ENCODE data around the gene PPP3R2.

Gene PPP3R2, protein sequence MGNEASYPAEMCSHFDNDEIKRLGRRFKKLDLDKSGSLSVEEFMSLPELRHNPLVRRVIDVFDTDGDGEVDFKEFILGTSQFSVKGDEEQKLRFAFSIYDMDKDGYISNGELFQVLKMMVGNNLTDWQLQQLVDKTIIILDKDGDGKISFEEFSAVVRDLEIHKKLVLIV

DNA sequence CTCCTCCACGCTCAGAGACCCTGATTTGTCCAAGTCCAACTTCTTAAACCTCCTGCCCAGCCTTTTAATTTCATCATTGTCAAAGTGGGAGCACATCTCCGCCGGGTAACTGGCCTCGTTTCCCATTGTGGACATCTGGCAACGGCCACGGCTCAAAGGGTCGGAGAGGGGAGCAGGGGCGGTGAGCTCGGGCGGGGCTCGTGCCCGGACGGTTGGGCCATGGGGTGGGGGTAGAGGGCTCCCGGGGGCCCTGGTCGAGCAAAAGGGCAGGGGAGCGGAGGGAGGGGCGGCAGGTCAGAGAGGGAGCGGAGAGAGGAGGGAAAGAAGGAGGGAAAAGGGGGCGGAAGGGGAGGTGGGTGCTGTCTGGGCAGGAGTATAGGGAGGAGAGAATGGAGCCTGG, at the start of gene PPP3R2:
Gene PPP3R2 (minus strand): TSS at position 174 of the 400 bp plus-strand sequence. CDS start 48 bp downstream, at position 126.
- TF ChIP-seq, protein P1, sequence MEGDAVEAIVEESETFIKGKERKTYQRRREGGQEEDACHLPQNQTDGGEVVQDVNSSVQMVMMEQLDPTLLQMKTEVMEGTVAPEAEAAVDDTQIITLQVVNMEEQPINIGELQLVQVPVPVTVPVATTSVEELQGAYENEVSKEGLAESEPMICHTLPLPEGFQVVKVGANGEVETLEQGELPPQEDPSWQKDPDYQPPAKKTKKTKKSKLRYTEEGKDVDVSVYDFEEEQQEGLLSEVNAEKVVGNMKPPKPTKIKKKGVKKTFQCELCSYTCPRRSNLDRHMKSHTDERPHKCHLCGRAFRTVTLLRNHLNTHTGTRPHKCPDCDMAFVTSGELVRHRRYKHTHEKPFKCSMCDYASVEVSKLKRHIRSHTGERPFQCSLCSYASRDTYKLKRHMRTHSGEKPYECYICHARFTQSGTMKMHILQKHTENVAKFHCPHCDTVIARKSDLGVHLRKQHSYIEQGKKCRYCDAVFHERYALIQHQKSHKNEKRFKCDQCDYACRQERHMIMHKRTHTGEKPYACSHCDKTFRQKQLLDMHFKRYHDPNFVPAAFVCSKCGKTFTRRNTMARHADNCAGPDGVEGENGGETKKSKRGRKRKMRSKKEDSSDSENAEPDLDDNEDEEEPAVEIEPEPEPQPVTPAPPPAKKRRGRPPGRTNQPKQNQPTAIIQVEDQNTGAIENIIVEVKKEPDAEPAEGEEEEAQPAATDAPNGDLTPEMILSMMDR (IDR thresholded peaks at IDR 0.05; ENCODE audit: low read depth, low read length, missing control alignments) = no peak
- Histone ChIP-seq H3K27ac (no peak within 1 kb of the TSS), H3K36me3 (replicated peaks) (no peaks in the 10 kb centered on the region), H3K27me3 (replicated peaks) (no peaks in the 10 kb centered on the region), H3K4me3 (ENCODE audit: low read depth, low read length) (no peak within 1 kb of the TSS)
- in situ Hi-C loops (cut with HindIII; ENCODE audit: low pct_ligation_motif_present, low sequenced_read_pairs) = no loop called here
- DNase-seq = no peak

DNA sequence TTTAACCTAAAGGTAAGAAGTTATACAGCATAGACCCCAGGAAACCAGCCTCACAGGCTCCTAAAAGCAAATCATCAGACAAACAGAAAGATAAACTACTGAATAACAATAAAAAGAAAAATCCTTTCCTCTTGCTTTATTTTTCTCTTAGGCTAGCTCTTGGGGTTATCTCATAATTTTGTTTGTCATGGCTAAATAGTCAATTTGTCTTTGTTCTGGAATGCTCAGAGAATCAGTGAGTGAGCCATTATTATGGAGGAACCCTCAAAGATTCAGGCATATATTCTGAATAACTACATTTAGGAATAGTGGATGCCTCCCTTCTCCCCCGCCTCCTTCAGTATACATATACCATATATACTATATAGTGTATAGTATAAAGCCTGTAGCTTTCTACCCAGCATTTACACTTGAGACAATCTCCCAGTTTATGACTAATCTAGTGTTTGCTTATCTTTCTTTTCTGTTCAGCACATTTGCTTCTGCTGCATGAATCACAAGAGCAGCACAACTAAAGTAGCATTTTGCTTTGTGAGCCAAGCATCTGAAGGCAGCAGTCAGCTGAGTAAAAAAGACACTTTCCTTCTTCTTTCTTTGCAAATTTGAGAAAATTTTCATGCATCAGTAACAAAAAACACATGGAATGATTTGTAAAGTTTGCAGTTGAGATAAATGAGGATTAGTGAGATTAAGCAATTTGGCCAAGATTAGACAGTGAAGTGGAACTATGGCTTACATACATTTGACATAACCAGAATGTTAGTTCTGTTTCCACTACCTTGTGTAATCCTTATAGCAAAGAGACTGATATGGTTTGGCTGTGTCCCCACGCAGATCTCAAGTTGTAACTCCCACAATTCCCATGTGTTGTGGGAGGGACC, 45.3 kb upstream of the PPP3R2 start:
- Histone ChIP-seq H3K27me3 (replicated peaks) (no peaks in the 10 kb centered on the region), H3K27ac (no peak overlapping the region), H3K4me3 (ENCODE audit: low read depth, low read length) (no peak overlapping the region), H3K36me3 (replicated peaks) (no peaks in the 10 kb centered on the region)
- peak; percentile 13 for DNase-seq
- in situ Hi-C loops (cut with HindIII; ENCODE audit: low pct_ligation_motif_present, low sequenced_read_pairs) = no loop called here
- TF ChIP-seq, protein P1 (IDR thresholded peaks at IDR 0.05; ENCODE audit: low read depth, low read length, missing control alignments) = no peak

DNA sequence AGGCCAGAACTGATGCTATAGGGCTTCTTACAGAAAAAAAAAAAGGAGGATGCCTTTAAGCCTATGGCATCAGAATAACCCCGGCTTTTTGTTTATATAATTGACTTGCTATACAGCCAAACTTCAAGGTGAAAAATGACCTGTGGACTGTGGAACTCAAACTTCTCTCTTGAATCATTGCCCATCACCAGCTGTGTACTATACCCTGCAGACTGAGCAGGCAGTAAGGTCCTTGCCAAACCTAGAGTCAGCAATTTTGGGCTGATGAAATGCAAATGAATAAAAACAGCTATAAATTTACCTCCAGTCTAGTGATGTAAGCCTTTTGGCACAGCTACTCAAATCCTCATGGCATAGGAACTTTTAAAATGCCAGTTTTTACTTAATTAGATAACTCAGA, 44.5 kb upstream of the PPP3R2 start:
- DNase-seq = no peak
- H3K36me3 ChIP-seq (replicated peaks) = no peaks in the 10 kb centered on the region

DNA sequence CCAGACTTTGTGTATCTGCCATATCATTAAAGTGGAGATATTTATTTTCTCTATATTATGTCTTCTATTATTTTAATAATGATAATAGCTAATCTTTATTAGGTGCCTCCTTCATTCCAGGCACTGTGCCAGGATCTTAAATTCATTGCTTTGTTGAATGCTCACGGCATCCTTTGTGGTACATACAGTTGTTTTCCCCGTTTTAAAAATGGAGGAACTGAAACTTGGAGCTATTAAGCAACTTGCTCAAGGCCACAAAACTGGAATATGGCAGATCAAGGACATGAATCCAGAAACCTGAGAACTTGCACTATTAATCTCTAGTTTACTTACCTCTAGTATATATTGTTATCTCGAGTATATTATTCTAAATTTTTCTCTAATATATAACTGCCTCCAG, 41.5 kb upstream of the PPP3R2 start:
- TF ChIP-seq, protein P1 (IDR thresholded peaks at IDR 0.05; ENCODE audit: low read depth, low read length, missing control alignments) = no peak
- in situ Hi-C loops (cut with HindIII; ENCODE audit: low pct_ligation_motif_present, low sequenced_read_pairs) = no loop called here
- Histone ChIP-seq H3K27ac (no peak overlapping the region), H3K4me3 (ENCODE audit: low read depth, low read length) (no peak overlapping the region), H3K27me3 (replicated peaks) (no peaks in the 10 kb centered on the region), H3K36me3 (replicated peaks) (no peaks in the 10 kb centered on the region)
- no peak for DNase-seq

More for the DNA sequence above, 44.5 kb upstream of the PPP3R2 start:
- TF ChIP-seq, protein P1 (IDR thresholded peaks at IDR 0.05; ENCODE audit: low read depth, low read length, missing control alignments) = no peak
- no peaks in the 10 kb centered on the region for H3K27me3 ChIP-seq (replicated peaks)
- in situ Hi-C loops (cut with HindIII; ENCODE audit: low pct_ligation_motif_present, low sequenced_read_pairs) = no loop called here
- H3K27ac ChIP-seq = no peak overlapping the region
- no peak overlapping the region for H3K4me3 ChIP-seq (ENCODE audit: low read depth, low read length)

DNA sequence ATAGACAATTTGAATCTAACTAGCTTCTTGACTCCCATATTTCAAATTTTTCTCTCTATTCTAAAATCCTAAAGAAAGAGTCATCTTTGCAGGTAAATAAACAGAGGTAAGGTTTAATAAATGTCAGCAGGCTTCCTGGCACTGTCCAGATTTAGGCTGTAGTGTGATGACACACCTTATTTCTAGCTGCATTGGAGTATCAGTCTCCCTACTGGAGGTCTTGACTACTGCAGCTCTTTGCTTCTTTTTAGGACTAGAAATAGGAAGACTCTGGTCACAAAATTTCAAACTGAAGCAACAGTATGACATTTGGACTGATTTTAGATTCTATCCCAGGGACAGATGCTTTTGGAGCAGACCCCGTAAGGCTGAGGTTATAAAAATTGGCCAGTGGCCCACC, 40.7 kb upstream of the PPP3R2 start:
- no peaks in the 10 kb centered on the region for H3K27me3 ChIP-seq (replicated peaks)
- in situ Hi-C loops (cut with HindIII; ENCODE audit: low pct_ligation_motif_present, low sequenced_read_pairs) = no loop called here
- no peak for DNase-seq
- no peaks in the 10 kb centered on the region for H3K36me3 ChIP-seq (replicated peaks)
- TF ChIP-seq, protein P1 (IDR thresholded peaks at IDR 0.05; ENCODE audit: low read depth, low read length, missing control alignments) = no peak
- H3K27ac ChIP-seq = no peak overlapping the region
- no peak overlapping the region for H3K4me3 ChIP-seq (ENCODE audit: low read depth, low read length)
